Amniotic stem cell (primary cell): ENCODE results near the gene VAT1.

Source experiments
- DNase-seq: peaks from one replicate; lab custom pipeline; 2025; lab: John Stamatoyannopoulos, UW

Gene VAT1

DNA sequence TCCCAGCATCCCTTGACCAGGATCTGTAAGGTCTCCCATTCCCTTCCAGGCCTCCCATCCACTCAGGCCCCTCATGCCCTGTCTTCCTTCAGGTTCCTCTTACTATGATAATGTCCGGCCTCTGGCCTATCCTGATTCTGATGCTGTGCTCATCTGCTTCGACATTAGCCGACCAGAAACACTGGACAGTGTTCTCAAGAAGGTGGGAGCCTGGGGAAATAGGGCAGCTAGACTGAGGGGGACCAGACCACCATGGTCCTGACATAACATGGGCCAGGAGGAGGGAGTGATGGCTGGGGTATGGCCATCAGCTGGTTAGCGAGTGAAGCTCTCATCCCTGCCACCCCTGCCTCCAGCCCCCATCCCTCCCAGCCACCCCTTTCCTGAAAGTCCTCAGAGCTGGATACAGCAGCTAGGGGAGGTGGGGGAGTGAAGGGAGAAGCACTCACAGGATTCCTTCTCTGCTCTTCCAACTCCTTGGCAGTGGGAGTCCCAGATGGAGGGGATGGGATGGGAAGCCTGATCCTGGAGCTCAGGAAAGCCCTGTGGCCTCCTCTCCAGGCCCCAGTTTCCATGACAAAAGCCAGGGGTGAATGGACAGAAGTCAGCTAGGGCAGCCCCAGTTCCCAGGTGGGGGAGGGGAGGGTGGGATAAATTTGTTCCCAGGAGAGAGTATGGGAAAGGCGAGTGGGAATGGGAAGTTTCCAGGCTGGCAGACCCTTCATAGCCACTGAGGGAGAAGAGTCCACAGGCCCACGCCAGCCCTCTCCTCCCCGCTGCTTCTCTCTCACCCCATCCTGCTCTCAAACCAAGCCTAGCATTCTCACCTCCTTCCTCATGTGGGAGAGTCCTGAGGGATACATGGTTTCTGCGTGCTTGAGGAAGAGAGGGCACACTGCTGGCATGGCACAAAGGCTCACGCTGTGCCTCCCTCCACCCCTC, 5.2 kb upstream of the VAT1 start:
- DNase-seq: no peak

DNA sequence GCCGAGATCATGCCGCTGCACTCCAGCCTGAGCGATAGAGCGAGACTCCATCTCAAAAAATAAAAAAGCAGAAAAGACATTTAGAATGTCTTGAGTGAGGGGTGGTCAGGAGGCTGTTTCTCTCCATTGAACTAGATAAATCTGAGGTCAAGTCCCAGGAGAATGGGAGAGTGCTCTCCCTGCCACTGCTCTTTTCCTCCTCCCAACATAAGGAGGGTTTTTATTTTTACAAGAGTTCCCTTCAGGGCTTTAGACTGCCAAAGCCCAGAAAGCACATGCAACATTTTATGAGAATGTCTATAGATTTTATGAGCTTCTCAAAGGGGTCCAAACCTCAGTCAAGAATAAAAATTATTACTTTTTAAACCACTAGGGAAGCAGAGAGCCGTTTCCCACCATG, 4.4 kb upstream of the VAT1 start:
- DNase-seq: no peak

- no peak for DNase-seq
Observed at GRCh38 chr17:43025766-43026537, 3.8 kb upstream of the VAT1 start.

GRCh38 chr17:43025290-43025657, 3.1 kb upstream of the VAT1 start:
- no peak for DNase-seq

DNA sequence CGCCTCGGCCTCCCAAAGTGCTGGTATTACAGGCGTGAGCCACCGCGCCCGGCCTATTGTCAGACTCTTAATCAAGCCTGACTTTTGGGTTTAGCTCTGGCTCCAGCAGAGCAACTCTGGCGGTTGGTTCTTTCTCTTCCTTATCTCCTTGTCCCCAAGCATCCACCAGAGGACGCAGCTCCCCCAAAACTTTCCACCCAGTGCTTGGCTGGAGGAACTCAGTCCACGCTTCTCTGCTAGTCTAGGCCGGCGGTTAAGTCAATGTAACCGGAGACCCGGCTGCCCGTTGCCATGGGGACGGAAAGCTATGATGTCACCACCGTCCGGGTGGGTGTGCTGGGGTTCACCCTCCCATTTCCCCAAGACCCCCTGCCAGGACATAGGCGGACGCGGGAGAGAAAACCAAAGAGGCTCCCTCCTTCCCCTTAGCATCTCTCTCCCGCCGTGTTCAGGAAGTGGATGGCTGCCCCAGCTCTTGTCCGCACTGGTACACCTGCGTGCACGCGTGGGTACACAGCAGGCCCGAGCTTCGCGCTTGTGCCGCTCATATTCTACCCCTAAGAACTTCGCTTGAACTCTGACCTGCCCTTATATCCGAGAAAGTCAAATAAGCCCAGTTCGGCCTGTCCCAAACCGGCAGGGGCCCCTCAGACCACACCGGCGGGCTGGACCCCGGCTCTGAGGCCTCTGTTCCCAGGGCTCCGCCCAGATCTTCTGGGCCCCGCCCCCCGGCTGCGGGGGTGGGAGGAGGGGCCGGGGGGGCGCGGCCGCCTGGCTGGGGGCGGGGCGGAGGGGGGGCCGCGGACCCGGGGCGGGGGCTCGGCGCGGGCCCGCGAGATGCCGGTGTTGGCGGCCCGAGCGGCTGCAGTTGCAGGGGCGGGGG, 2.5 kb upstream of the VAT1 start, which contains the start of gene RND2:
TSS of gene RND2 (plus strand) at position 825 of the 883 bp plus-strand sequence. CDS start 117 bp downstream, outside the sequence.
- DNase-seq: peak; percentile 93

- peak; percentile 43 for DNase-seq
Observed at GRCh38 chr17:43020789-43021740, 1.1 kb downstream of the VAT1 start.

- no peak for DNase-seq
Observed at GRCh38 chr17:43020030-43020621, 2.1 kb downstream of the VAT1 start.

DNA sequence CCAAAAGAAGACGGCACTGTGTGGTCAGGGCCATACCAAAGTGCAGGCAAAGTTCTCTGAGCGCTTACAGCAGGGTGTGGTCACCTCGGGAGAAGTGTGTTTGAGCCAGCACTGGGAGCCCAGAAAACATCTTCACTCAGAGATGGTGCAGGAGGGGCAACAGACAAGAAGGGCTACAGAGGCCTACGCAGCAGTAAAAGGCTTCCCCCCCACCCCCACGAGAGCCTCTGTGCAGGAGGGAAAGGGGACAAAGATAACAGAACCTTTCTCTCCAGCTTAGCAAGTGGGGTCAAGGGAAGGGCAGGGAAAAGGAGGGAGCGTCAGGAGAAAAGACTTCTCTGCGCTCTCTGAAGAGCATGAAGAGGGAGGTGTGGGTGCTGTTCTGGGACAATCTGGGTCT, 2.8 kb downstream of the VAT1 start:
- DNase-seq: no peak

DNA sequence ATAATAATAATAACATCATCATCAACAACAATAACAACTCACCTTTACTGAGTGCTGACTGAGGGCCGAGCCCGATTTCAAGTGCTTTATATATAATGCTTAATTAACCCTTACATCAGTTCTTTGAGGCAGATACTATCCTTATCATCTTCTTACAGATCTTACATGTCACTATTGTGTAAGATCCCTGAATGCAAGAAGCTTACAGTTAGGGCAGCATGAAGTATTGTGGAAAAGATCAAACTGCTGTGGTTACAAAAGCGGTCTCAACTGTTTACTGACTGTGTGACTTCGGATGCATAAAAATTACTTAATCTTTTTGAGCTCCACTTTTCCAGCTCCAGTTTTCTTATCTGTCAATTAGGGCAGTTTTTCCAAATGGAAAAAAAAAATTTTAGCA, 3.3 kb downstream of the VAT1 start:
- no peak for DNase-seq

DNA sequence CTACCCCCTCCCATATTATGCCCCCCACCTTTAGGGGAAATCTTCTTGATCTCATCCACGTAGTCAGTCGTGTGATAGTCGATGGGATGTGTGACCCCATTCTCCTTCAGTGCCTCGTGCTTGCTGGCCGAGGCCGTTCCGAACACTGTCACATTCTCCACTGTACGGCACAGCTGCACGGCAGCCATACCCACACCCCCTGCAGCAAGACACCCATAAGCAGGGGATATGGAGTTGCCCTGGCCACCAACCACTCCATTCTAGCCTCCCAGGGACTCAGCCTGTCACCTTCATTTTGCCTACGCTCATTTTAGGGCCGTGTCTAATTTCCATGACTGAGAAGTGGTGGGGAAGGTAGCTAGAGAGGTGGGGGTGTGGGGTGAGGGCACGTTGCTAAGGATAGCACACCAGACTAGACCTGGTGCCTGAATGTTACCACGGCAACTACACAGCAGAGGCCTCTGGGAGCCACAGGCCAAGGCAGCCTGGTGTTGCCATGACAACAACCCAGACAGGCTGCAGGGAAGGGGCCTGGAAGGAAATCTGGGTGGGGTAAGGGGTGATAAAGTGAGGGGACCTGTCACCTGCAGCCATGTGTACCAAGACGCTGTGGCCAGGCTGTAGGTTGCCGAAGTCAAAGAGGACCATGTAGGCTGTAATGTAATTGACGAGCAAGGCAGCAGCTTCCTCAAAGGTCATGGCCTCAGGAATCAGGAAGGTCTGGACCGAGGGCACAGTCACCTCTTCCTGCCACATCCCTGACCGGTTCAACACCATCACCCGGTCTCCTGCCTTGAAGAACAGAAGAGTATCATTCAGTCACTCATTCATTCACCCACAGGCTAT, 4.0 kb downstream of the VAT1 start:
- DNase-seq: no peak

DNA sequence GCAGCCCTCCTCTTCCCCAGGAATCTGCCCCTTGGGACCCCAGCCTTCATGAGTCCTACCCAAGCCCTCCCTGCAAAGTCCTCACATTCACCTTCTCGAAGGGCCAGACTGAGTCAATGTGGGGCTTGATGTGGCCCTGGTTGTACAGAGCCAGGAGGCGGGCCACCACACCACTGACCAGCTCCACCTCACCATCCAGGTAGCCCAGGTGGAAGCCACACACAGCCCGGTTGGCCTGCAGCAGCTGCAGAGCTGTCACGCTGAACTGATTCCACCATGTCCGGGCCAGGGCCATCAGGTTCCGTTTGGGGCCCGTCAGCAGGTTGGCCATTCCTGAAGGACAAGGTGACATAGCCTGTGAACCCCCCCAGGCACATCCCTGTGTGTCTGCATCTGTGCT, 6.0 kb downstream of the VAT1 start:
- DNase-seq: no peak

- no peak for DNase-seq
Observed at GRCh38 chr17:43015579-43015978, 6.6 kb downstream of the VAT1 start.

GRCh38 chr17:43014649-43015542, 7.3 kb downstream of the VAT1 start:
- no peak for DNase-seq

DNA sequence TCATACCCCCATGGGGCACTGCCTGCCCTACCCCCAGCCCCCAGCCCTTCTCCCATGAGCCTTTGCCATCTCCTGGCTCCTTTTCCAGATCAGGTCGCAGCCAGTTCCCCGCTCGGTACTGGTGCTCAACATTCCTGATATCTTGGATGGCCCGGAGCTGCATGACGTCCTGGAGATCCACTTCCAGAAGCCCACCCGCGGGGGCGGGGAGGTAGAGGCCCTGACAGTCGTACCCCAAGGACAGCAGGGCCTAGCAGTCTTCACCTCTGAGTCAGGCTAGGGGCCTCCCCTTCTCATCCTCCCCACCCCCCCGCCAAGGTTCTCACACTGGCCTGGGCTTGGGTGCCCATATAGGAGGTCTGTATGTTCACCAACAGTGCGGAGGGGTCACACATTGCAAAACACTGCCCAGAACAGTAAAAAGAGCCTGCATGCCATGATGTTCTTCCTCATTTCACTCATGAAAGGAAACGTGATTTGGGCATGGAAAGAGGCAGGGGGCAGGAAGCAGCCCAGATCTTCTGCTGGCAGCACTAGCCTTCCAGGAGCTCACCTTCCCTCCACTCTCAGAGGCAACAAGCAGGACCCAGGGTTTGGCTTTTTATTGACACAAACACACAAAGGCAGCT, 8.1 kb downstream of the VAT1 start:
- no peak for DNase-seq

DNA sequence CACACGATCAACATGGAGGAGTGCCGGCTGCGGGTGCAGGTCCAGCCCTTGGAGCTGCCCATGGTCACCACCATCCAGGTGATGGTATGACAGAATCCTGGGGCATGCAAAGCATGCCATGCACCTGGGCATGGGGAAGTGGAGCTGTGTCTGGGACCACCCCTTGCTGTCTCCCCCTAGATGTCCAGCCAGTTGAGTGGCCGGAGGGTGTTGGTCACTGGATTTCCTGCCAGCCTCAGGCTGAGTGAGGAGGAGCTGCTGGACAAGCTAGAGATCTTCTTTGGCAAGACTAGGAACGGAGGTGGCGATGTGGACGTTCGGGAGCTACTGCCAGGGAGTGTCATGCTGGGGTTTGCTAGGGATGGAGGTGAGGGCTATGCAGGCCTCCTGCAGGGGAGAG, 8.9 kb downstream of the VAT1 start:
- DNase-seq: no peak

DNA sequence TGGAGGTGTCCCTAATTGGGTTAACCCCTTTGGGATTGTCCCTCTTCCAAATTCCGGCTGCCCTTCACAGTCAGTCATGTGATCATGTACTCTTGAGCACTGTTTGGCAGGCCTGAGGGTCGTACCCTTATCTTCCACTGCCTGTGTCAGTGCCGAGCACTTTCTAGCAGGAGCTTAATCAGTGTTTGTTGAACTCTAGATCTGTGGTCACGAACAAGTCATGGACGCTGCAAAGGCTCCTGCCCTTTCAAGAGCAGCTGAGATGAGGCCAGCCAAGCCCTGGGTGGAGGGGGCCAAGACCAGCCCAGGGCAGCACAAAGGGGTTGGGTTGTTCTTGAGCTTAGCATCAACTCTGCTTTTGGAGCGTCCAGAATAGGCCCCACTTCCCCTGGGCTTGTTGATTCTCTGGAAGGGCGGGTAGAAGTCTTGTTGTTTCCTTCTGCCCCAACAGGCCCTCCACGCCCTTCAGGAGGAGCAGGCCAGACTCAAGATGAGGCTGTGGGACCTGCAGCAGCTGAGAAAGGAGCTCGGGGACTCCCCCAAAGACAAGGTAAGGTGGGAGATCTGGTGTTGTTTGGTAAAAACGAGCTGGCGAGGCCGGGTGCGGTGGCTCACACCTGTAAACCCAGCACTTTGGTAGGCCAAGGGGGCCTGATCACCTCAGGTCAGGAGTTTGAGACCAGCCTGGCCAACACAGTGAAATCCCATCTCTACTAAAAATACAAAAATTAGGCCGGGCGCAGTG, 10.3 kb downstream of the VAT1 start:
- no peak for DNase-seq

GRCh38 chr17:43010667-43011308, 11.4 kb downstream of the VAT1 start:
- no peak for DNase-seq
